Ascending aorta (tissue), 2 donors: Measurements from ENCODE around the gene PREP. TPM values are rescaled to one million over a fixed set of nuclear protein-coding genes. Genes with fewer than 3 reads are reported as not detected.
A peak's percentile ranks its signal among the peaks of the same experiment; 100 is the strongest.

Experiments
- DNase-seq, 2 donors: peaks; one replicate each; pipeline ENCODE4 v3.0.0-alpha.2; 2019; ENCODE audit warnings: low spot score in 2 of 2
- H3K27ac ChIP-seq, 2 donors: fragments of 200-600 bp; sonication (generic); one replicate each; pipeline ENCODE4 v1.5.1; 2016 to 2017; ENCODE audit warnings: mild to moderate bottlenecking in 1 of 2
- H3K27me3 ChIP-seq: fragments of 200-600 bp; sonication (generic); one replicate; pipeline ENCODE4 v1.5.1; 2017
- H3K36me3 ChIP-seq, 2 donors: fragments of 200-600 bp; sonication (generic); one replicate each; pipeline ENCODE4 v1.5.1; 2016
- H3K4me1 ChIP-seq, 2 donors: fragments of 200-600 bp; sonication (generic); one replicate each; pipeline ENCODE4 v1.5.1; 2016 to 2017; ENCODE audit warnings: mild to moderate bottlenecking in 1 of 2
- H3K4me3 ChIP-seq, 2 donors: fragments of 200-600 bp; sonication (generic); one replicate each; pipeline ENCODE4 v1.5.1; 2016 to 2017; ENCODE audit warnings: mild to moderate bottlenecking in 1 of 2
- H3K9me3 ChIP-seq, 2 donors: fragments of 200-600 bp; sonication (generic); one replicate each; pipeline ENCODE4 v1.5.1; 2016
- CTCF ChIP-seq, 3 experiments: fragments of 200-600 bp in 2 of 3; fragments of 450-650 bp in 1 of 3; sonication (generic) in 2 of 3; IDR thresholded peaks; one replicate each; pipeline ENCODE4 v1.5.1; 2016 to 2019; ENCODE audit warnings: antibody characterized with exemption in 3 of 3, mild to moderate bottlenecking in 1 of 3, moderate library complexity in 1 of 3
- intact Hi-C: fragments of 100-400 bp; cut with DNase I; formaldehyde crosslinking; loops from one replicate; pipeline ENCODE4 v1.15.1; 2023
- total RNA-seq: library from RNA; depleted of rRNA; stranded (reverse); fragments of >200 nt; gene quantifications from one replicate; pipeline ENCODE4 v1.1.0, GENCODE V29; 2016

Gene PREP
- total RNA-seq, 1 donor from 2014 or later = 5.1 TPM

GRCh38 chr6:105402090-105402938 is 568 bp downstream of the PREP start:
- DNase-seq = peak in 1 of 2 donors; percentile 66
- Histone ChIP-seq H3K36me3 (no peaks in the 10 kb centered on the region), H3K9me3 (no peaks in the 10 kb centered on the region), H3K27ac (peak overlapping the region; percentile 52 to 55), H3K27me3 (no peaks in the 10 kb centered on the region), H3K4me3 (peak overlapping the region; percentile 71 to 82), H3K4me1 (peaks cover 0 to 16% of the 10 kb centered on the region in 2 donors)
- no peak for TF ChIP-seq CTCF (IDR thresholded peaks at IDR 0.05)
- intact Hi-C loops = loop anchor here (2.0 to 10.0 kb wide), 3 partner anchors 202 to 316 kb away; a partner anchor contains a TSS

- Histone ChIP-seq H3K27ac (no peak overlapping the region), H3K4me3 (peak overlapping the region; percentile 71 to 82), H3K9me3 (no peaks in the 10 kb centered on the region), H3K4me1 (peaks cover 0 to 16% of the 10 kb centered on the region in 2 donors), H3K27me3 (no peaks in the 10 kb centered on the region), H3K36me3 (peaks cover 0 to 3% of the 10 kb centered on the region in 2 donors)
- intact Hi-C loops = loop anchor here (2.0 to 10.0 kb wide), 3 partner anchors 203 to 315 kb away; a partner anchor contains a TSS
- DNase-seq = no peak
- no peak for TF ChIP-seq CTCF (IDR thresholded peaks at IDR 0.05)
Observed at GRCh38 chr6:105401247-105402089, 1.4 kb downstream of the PREP start.

- DNase-seq = no peak
- Histone ChIP-seq H3K4me3 (no peak overlapping the region), H3K4me1 (peaks cover 0 to 16% of the 10 kb centered on the region in 2 donors), H3K27me3 (no peaks in the 10 kb centered on the region), H3K27ac (no peak overlapping the region), H3K9me3 (no peaks in the 10 kb centered on the region), H3K36me3 (peaks cover 6 to 11% of the 10 kb centered on the region in 2 donors)
- TF ChIP-seq CTCF (IDR thresholded peaks at IDR 0.05) = no peak
- intact Hi-C loops = loop anchor here (5.0 to 10.0 kb wide), 2 partner anchors 204 to 263 kb away; a partner anchor contains a TSS
Observed at GRCh38 chr6:105400501-105400900, 2.4 kb downstream of the PREP start.

GRCh38 chr6:105398859-105399258 is 4.0 kb downstream of the PREP start:
- H3K4me3 ChIP-seq = no peak overlapping the region
- no peaks in the 10 kb centered on the region for H3K9me3 ChIP-seq
- H3K27ac ChIP-seq = no peak overlapping the region
- intact Hi-C loops = no loop called here
- peaks cover 7 to 11% of the 10 kb centered on the region in 2 donors for H3K36me3 ChIP-seq
- peaks cover 0 to 16% of the 10 kb centered on the region in 2 donors for H3K4me1 ChIP-seq
- DNase-seq = no peak
- H3K27me3 ChIP-seq = no peaks in the 10 kb centered on the region
- no peak for TF ChIP-seq CTCF (IDR thresholded peaks at IDR 0.05)

GRCh38 chr6:105397987-105398386 is 4.9 kb downstream of the PREP start:
- Histone ChIP-seq H3K27ac (no peak overlapping the region), H3K9me3 (no peaks in the 10 kb centered on the region), H3K27me3 (no peaks in the 10 kb centered on the region), H3K4me1 (peaks cover 0 to 12% of the 10 kb centered on the region in 2 donors), H3K4me3 (no peak overlapping the region), H3K36me3 (peaks cover 7 to 11% of the 10 kb centered on the region in 2 donors)
- no peak for TF ChIP-seq CTCF (IDR thresholded peaks at IDR 0.05)
- no peak for DNase-seq
- intact Hi-C loops = no loop called here
